Right lobe of liver (tissue), 6 donors: ENCODE data around the gene LSM6. TPM values are rescaled to one million over a fixed set of nuclear protein-coding genes. Genes with fewer than 3 reads are reported as not detected.
A peak's percentile ranks its signal among the peaks of the same experiment; 100 is the strongest.

Experiments used
- ATAC-seq, 4 donors: fragments of 200-7000 bp; cut with Tn5 transposase; one replicate each; pipeline ENCODE4 v1.9.1; 2020; ENCODE audit warnings: mild to moderate bottlenecking in 4 of 4, moderate library complexity in 4 of 4
- DNase-seq, 3 donors: peaks; one replicate each; pipeline ENCODE4 v3.0.0-alpha.2; 2020
- H3K27ac ChIP-seq, 3 donors: fragments of 200-600 bp; one replicate each; pipeline ENCODE4 v1.8.0; 2022
- H3K27me3 ChIP-seq, 2 donors: fragments of 200-600 bp; one replicate each; pipeline ENCODE4 v1.8.0; 2022
- H3K36me3 ChIP-seq, 4 donors: fragments of 200-600 bp; sonication (generic) in 1 of 4; one replicate each; pipeline versions ENCODE4 v1.5.1 to v1.8.0; 2017 to 2022; ENCODE audit warnings: control low read depth in 1 of 4
- H3K4me1 ChIP-seq, 4 donors: fragments of 200-600 bp; sonication (generic) in 1 of 4; one replicate each; pipeline versions ENCODE4 v1.5.1 to v1.8.0; 2017 to 2022; ENCODE audit warnings: control low read depth in 1 of 4
- H3K4me3 ChIP-seq, 3 donors: fragments of 200-600 bp; one replicate each; pipeline ENCODE4 v1.8.0; 2022
- H3K9me3 ChIP-seq, 4 donors: fragments of 200-600 bp; sonication (generic) in 1 of 4; one replicate each; pipeline versions ENCODE4 v1.5.1 to v1.8.0; 2017 to 2022; ENCODE audit warnings: control low read depth in 1 of 4
- CTCF ChIP-seq, 4 donors: fragments of 200-600 bp in 3 of 4; fragments of 450-650 bp in 1 of 4; IDR thresholded peaks; one replicate each; pipeline versions ENCODE4 v1.5.1 to v1.8.0; 2016 to 2022; ENCODE audit warnings: antibody characterized with exemption in 4 of 4, mild to moderate bottlenecking in 2 of 4
- POLR2A ChIP-seq: fragments of 450-650 bp; IDR thresholded peaks from one replicate; pipeline ENCODE4 v1.6.1; 2017; ENCODE audit warnings: antibody characterized with exemption, mild to moderate bottlenecking
- WGBS: methylation state at CpG from one replicate; pipeline ENCODE4 v1.1.6; 2018; ENCODE audit warnings: low coverage, low lambda C conversion rate; ENCODE audit not compliant: insufficient coverage; ENCODE audit errors: missing lambda C conversion rate; 5-methylcytosine and 5-hydroxymethylcytosine counted together
- intact Hi-C, 2 donors: fragments of 100-400 bp; cut with DNase I; formaldehyde crosslinking; loops; one replicate each; pipeline versions ENCODE4 v1.11.2 to v1.14.1; 2022
- total RNA-seq, 6 experiments: library from RNA; depleted of rRNA in 2 of 6; stranded (reverse); fragments of >200 nt in 2 of 6; fragmentation: NEBNext Ultra II Directional in 3 of 6; extraction: Animal tissue kit (Norgen Biotek cat#: 25700) in 3 of 6; gene quantifications; one replicate each; pipeline versions ENCODE4 v1.1.0 to v1.2.4, GENCODE V29; 2016 to 2023
- donor health status: DM: no; HTN: yes; CAD: no.
- donor health status: DM: no; HTN: no; CAD: no.
- donor health status: DM: no; HTN: no; CAD: no.
- donor health status: DM: no; HTN: yes; CAD: no.
- donor health status: DM: no; HTN: yes; CAD: no.

Gene LSM6
- total RNA-seq, 6 experiments from 2014 or later: 6.4 to 19.3 (median 11.0) TPM

DNA sequence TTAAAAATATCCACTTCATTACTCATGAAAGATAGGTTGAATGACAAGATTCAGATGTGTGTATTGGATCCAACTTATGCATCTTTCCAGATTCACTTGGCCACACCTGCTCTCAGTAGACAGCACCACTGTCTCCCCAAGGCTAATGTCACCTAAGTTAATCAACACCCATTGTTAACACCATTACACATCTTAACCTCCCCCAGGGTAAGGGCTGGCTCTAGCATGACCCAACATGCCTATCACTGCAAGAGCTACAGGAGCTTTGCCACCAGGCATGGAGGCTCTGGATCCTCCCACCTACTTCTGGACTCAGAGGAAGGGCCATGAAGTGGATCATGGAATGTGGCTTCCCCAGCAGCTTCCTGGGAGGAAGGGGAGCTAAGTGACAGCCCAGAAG, 32.8 kb upstream of the LSM6 start:
- Histone ChIP-seq H3K4me3 (no peak overlapping the region), H3K4me1 (no peaks in the 10 kb centered on the region), H3K36me3 (no peaks in the 10 kb centered on the region), H3K9me3 (no peaks in the 10 kb centered on the region), H3K27me3 (no peaks in the 10 kb centered on the region), H3K27ac (no peak overlapping the region)
- intact Hi-C loops: no loop called here
- no peak for ATAC-seq
- TF ChIP-seq POLR2A: no peak
- TF ChIP-seq CTCF (IDR thresholded peaks at IDR 0.05): no peak
- no peak for DNase-seq

GRCh38 chr4:146143888-146144287, 31.6 kb upstream of the LSM6 start:
- no peak overlapping the region for H3K4me3 ChIP-seq
- intact Hi-C loops: no loop called here
- H3K36me3 ChIP-seq: no peaks in the 10 kb centered on the region
- DNase-seq (no peak), ATAC-seq (peak in 1 of 4 donors; percentile 30)
- TF ChIP-seq CTCF (IDR thresholded peaks at IDR 0.05) (no peak), POLR2A (no peak)
- no peaks in the 10 kb centered on the region for H3K4me1 ChIP-seq
- no peaks in the 10 kb centered on the region for H3K9me3 ChIP-seq
- H3K27me3 ChIP-seq: no peaks in the 10 kb centered on the region
- WGBS: 79% methylated on average over 3 of the region's 3 CpGs
- no peak overlapping the region for H3K27ac ChIP-seq

- DNase-seq: no peak
- intact Hi-C loops: no loop called here
- Histone ChIP-seq H3K4me1 (no peaks in the 10 kb centered on the region), H3K27me3 (no peaks in the 10 kb centered on the region), H3K4me3 (no peak overlapping the region), H3K36me3 (no peaks in the 10 kb centered on the region), H3K9me3 (no peaks in the 10 kb centered on the region), H3K27ac (no peak overlapping the region)
- 40% methylated on average over 1 of the region's 3 CpGs for WGBS
- TF ChIP-seq CTCF (IDR thresholded peaks at IDR 0.05): no peak
- no peak for TF ChIP-seq POLR2A
- no peak for ATAC-seq
These were observed 28.6 kb upstream of the LSM6 start for GRCh38 chr4:146146918-146147317.

DNA sequence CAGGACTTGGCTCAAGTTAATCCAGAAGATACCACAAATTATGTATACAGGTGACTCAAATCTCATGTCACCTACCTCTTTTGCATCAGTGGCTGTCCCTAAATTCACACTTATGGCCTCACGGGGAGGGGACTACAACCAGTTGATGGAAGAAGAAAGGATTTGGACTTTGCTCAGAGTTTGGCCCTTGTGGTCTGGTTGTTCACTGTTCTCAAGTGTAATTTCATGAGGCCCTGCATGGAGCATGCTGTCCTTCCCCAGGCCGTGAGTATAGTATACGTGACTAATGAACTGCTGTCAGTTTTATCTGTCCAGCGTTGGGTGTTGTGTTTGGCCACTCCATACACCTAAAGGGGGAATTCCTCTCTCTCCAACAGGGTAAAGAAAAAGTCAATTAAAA, 27.5 kb upstream of the LSM6 start:
- 70% methylated on average over 4 of the region's 4 CpGs for WGBS
- DNase-seq (no peak), ATAC-seq (no peak)
- Histone ChIP-seq H3K4me3 (no peak overlapping the region), H3K9me3 (no peaks in the 10 kb centered on the region), H3K27ac (no peak overlapping the region), H3K36me3 (no peaks in the 10 kb centered on the region), H3K27me3 (no peaks in the 10 kb centered on the region), H3K4me1 (no peaks in the 10 kb centered on the region)
- intact Hi-C loops: no loop called here
- no peak for TF ChIP-seq CTCF (IDR thresholded peaks at IDR 0.05)
- no peak for TF ChIP-seq POLR2A

- 39% methylated on average over 2 of the region's 2 CpGs for WGBS
- Histone ChIP-seq H3K9me3 (no peaks in the 10 kb centered on the region), H3K27me3 (no peaks in the 10 kb centered on the region), H3K27ac (no peak overlapping the region), H3K4me3 (no peak overlapping the region), H3K36me3 (no peaks in the 10 kb centered on the region), H3K4me1 (no peaks in the 10 kb centered on the region)
- no peak for TF ChIP-seq CTCF (IDR thresholded peaks at IDR 0.05)
- no peak for TF ChIP-seq POLR2A
- no peak for DNase-seq
- no peak for ATAC-seq
- intact Hi-C loops: no loop called here
These were observed 21.5 kb upstream of the LSM6 start for GRCh38 chr4:146154057-146154456.
